Thyroid gland (tissue), 4 donors: ENCODE data around the gene UBXN4.

Source experiments
- POLR2A ChIP-seq, 2 donors: fragments of 450-650 bp; IDR thresholded peaks; one replicate each; pipeline ENCODE4 v1.6.1; 2017; ENCODE audit warnings: antibody characterized with exemption in 2 of 2, mild to moderate bottlenecking in 2 of 2, moderate library complexity in 1 of 2
- TF ChIP-seq, protein P1 (sequence below), 6 experiments: fragments of 200-600 bp in 3 of 6; fragments of 450-650 bp in 3 of 6; sonication (generic) in 3 of 6; IDR thresholded peaks; one replicate each; pipeline ENCODE4 v1.5.1; 2016 to 2019; ENCODE audit warnings: antibody characterized with exemption in 6 of 6, mild to moderate bottlenecking in 2 of 6, inconsistent platforms in 1 of 6, moderate library complexity in 1 of 6

DNA sequence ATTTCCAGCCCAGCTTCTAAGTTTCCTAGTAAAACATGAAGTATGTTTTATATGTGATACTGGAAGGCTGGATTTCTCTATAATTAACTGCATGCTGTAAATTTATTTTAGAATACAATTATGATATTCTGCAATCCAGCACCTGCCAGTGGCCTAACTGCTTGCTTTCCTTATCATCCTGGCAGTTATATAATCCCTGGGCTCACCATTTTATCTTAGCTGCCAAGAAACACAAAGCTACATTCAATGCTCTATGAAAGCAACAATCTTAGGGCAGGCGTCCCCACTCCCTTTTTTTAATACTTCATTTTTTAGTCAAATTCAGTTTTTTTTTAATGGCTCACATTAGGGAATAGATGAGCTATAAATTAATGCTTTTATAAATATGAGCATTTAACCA, 38.4 kb upstream of the UBXN4 start:
- TF ChIP-seq, protein P1, sequence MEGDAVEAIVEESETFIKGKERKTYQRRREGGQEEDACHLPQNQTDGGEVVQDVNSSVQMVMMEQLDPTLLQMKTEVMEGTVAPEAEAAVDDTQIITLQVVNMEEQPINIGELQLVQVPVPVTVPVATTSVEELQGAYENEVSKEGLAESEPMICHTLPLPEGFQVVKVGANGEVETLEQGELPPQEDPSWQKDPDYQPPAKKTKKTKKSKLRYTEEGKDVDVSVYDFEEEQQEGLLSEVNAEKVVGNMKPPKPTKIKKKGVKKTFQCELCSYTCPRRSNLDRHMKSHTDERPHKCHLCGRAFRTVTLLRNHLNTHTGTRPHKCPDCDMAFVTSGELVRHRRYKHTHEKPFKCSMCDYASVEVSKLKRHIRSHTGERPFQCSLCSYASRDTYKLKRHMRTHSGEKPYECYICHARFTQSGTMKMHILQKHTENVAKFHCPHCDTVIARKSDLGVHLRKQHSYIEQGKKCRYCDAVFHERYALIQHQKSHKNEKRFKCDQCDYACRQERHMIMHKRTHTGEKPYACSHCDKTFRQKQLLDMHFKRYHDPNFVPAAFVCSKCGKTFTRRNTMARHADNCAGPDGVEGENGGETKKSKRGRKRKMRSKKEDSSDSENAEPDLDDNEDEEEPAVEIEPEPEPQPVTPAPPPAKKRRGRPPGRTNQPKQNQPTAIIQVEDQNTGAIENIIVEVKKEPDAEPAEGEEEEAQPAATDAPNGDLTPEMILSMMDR (IDR thresholded peaks at IDR 0.05): no peak
- TF ChIP-seq POLR2A (IDR thresholded peaks at IDR 0.05): no peak
